ENCODE results near the gene GALNT10.

GALNT10 gene

DNA sequence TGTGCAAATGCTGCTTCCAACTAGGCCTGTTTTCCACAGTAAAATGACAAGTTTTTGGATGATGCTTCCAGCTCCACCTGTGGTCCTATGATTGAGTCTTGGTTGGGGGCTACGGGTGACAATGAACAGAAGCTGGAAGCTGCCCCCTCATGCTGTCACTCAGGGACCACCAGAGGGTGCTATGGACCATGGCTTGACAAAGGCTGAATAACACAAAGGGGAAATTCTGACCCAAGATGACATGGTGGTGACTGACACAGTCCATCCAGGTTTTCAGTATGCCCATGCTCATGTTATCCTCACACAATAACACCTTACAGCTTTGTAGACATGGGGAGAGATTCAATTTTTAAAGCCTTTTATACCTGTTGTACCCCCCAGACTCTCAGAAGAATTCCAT lies 231.3 kb downstream of the GALNT10 start:
- H3F3A ChIP-seq (ENCODE audit: control insufficient read depth, insufficient read depth): no peaks in the 10 kb centered on the region
- no peaks in the 10 kb centered on the region for H3K79me2 ChIP-seq (ENCODE audit: control insufficient read depth, low read length)
- TF ChIP-seq, protein P1, sequence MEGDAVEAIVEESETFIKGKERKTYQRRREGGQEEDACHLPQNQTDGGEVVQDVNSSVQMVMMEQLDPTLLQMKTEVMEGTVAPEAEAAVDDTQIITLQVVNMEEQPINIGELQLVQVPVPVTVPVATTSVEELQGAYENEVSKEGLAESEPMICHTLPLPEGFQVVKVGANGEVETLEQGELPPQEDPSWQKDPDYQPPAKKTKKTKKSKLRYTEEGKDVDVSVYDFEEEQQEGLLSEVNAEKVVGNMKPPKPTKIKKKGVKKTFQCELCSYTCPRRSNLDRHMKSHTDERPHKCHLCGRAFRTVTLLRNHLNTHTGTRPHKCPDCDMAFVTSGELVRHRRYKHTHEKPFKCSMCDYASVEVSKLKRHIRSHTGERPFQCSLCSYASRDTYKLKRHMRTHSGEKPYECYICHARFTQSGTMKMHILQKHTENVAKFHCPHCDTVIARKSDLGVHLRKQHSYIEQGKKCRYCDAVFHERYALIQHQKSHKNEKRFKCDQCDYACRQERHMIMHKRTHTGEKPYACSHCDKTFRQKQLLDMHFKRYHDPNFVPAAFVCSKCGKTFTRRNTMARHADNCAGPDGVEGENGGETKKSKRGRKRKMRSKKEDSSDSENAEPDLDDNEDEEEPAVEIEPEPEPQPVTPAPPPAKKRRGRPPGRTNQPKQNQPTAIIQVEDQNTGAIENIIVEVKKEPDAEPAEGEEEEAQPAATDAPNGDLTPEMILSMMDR (IDR thresholded peaks at IDR 0.05; ENCODE audit: low read depth, low read length, poor library complexity, severe bottlenecking): peak; percentile 67
- no peak for TF ChIP-seq EZH2phosphoT487 (IDR thresholded peaks at IDR 0.05; ENCODE audit: borderline replicate concordance, low read length)
- no peaks in the 10 kb centered on the region for H3K27me3 ChIP-seq (ENCODE audit: control insufficient read depth, low read length)
- no peak overlapping the region for H3K27ac ChIP-seq (ENCODE audit: low read depth, low read length)
- H4K20me1 ChIP-seq (ENCODE audit: control insufficient read depth, insufficient read depth, low read depth, low read length): no peaks in the 10 kb centered on the region
- no peaks in the 10 kb centered on the region for H3K9me2 ChIP-seq (replicated peaks; ENCODE audit: control insufficient read depth, low read length)
- H3K4me2 ChIP-seq (ENCODE audit: low read length): no peak overlapping the region
- H3K9me3 ChIP-seq (ENCODE audit: control insufficient read depth, insufficient read depth, low read length): peaks cover 4% of the 10 kb centered on the region; the same call in 1 of the 2 replicates
- H3K36me3 ChIP-seq (ENCODE audit: control insufficient read depth, low read length): no peaks in the 10 kb centered on the region
- H3K4me1 ChIP-seq (ENCODE audit: control insufficient read depth, low read length): peaks cover 1% of the 10 kb centered on the region; the same call in 1 of the 2 replicates
- H3K4me3 ChIP-seq (ENCODE audit: low read length): no peak overlapping the region

DNA sequence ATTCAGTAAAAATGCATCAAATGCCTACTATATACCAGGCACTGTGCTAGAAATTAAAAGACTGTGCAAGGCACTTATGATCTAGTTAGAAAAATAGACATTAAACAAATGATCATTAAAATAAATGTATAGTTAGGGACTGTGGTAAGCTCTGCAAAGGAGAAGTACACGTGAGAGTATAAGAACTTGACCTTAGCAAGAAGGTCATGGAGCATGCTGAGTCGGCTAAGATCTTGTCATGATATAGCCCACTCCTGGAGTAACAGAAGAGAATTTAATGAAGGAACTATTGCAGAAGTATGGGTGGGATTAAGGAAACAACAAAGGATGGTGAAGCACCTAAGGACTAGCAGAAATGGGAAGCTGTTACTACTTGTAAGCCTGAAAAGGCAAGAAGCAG lies 231.8 kb downstream of the GALNT10 start:
- Histone ChIP-seq H3K4me3 (ENCODE audit: low read length) (no peak overlapping the region), H3F3A (ENCODE audit: control insufficient read depth, insufficient read depth) (no peaks in the 10 kb centered on the region), H4K20me1 (ENCODE audit: control insufficient read depth, insufficient read depth, low read depth, low read length) (no peaks in the 10 kb centered on the region), H3K4me1 (ENCODE audit: control insufficient read depth, low read length) (no peaks in the 10 kb centered on the region), H3K4me2 (ENCODE audit: low read length) (no peak overlapping the region), H3K36me3 (ENCODE audit: control insufficient read depth, low read length) (no peaks in the 10 kb centered on the region), H3K27me3 (ENCODE audit: control insufficient read depth, low read length) (no peaks in the 10 kb centered on the region), H3K9me2 (replicated peaks; ENCODE audit: control insufficient read depth, low read length) (no peaks in the 10 kb centered on the region), H3K9me3 (ENCODE audit: control insufficient read depth, insufficient read depth, low read length) (peaks cover 4% of the 10 kb centered on the region; the same call in 1 of the 2 replicates), H3K27ac (ENCODE audit: low read depth, low read length) (no peak overlapping the region), H3K79me2 (ENCODE audit: control insufficient read depth, low read length) (no peaks in the 10 kb centered on the region)
- TF ChIP-seq, protein P1 (IDR thresholded peaks at IDR 0.05; ENCODE audit: low read depth, low read length, poor library complexity, severe bottlenecking): no peak
- no peak for TF ChIP-seq EZH2phosphoT487 (IDR thresholded peaks at IDR 0.05; ENCODE audit: borderline replicate concordance, low read length)

DNA sequence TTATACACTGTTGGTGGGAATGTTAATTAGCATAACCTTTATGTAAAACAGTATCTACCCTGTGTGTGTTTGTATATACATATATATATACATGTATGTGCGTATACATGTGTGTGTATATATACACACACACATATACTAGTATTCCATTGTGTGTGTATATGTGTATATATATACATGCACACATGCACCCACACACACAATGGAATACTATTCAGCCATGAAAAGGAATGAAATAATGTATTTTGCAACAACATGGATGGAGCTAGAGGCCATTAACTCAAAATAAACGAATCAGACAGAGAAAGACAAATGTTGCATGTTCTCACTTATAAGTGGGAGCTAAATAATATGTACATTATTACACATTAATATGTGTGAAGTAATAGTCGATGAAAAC lies 237.7 kb downstream of the GALNT10 start:
- Histone ChIP-seq H3K36me3 (ENCODE audit: control insufficient read depth, low read length) (no peaks in the 10 kb centered on the region; the same call in 1 of the 2 replicates), H3F3A (ENCODE audit: control insufficient read depth, insufficient read depth) (no peaks in the 10 kb centered on the region), H3K4me1 (ENCODE audit: control insufficient read depth, low read length) (no peaks in the 10 kb centered on the region), H3K79me2 (ENCODE audit: control insufficient read depth, low read length) (no peaks in the 10 kb centered on the region), H4K20me1 (ENCODE audit: control insufficient read depth, insufficient read depth, low read depth, low read length) (no peaks in the 10 kb centered on the region), H3K9me2 (replicated peaks; ENCODE audit: control insufficient read depth, low read length) (no peaks in the 10 kb centered on the region), H3K27ac (ENCODE audit: low read depth, low read length) (no peak overlapping the region), H3K4me2 (ENCODE audit: low read length) (no peak overlapping the region), H3K27me3 (ENCODE audit: control insufficient read depth, low read length) (no peaks in the 10 kb centered on the region), H3K9me3 (ENCODE audit: control insufficient read depth, insufficient read depth, low read length) (peaks cover 4% of the 10 kb centered on the region; the same call in 1 of the 2 replicates), H3K4me3 (ENCODE audit: low read length) (no peak overlapping the region)
- TF ChIP-seq, protein P1 (IDR thresholded peaks at IDR 0.05; ENCODE audit: low read depth, low read length, poor library complexity, severe bottlenecking): no peak
- no peak for TF ChIP-seq EZH2phosphoT487 (IDR thresholded peaks at IDR 0.05; ENCODE audit: borderline replicate concordance, low read length)
